Measurements from ENCODE around the gene GYG1. TPM values are rescaled to one million over a fixed set of nuclear protein-coding genes. Genes with fewer than 3 reads are reported as not detected.

GYG1 gene
- total and polyA plus RNA-seq, 5 donors from 2014 or later, result 19.2 to 59.3 (median 56.6) TPM

- ATAC-seq (ENCODE audit: low read depth in 2 of 2) (no peak), DNase-seq (no peak)
- Mint-ChIP-seq H3K27me3 (no peaks in the 10 kb centered on the region), H3K9me3 (no peaks in the 10 kb centered on the region), H3K4me1 (peaks cover 19 to 35% (median 24%) of the 10 kb centered on the region in 4 donors), H3K27ac (no peak overlapping the region), H3K36me3 (peaks cover 23% of the 10 kb centered on the region), H3K4me3 (no peak overlapping the region)
- H3K27me3 ChIP-seq (ENCODE audit: control insufficient read depth, insufficient read depth, low read length), result no peaks in the 10 kb centered on the region
- H3K9me3 ChIP-seq (ENCODE audit: control insufficient read depth in 2 of 2, low read length in 2 of 2), result no peaks in the 10 kb centered on the region
- no peak overlapping the region for H3K27ac ChIP-seq (ENCODE audit: insufficient read depth, low read length, poor library complexity, severe bottlenecking)
- H3K36me3 ChIP-seq (ENCODE audit: control insufficient read depth, insufficient read depth, low read length), result peaks cover 26% of the 10 kb centered on the region
- H3K4me1 ChIP-seq (ENCODE audit: control insufficient read depth, insufficient read depth, low read length, poor library complexity, severe bottlenecking), result peaks cover 7% of the 10 kb centered on the region
- no peak overlapping the region for H3K4me3 ChIP-seq (ENCODE audit: low read depth, low read length)
Observed at GRCh38 chr3:149001727-149002126, 10.4 kb downstream of the GYG1 start.

- Histone ChIP-seq H3K4me1 (ENCODE audit: control insufficient read depth, insufficient read depth, low read length, poor library complexity, severe bottlenecking) (peaks cover 5% of the 10 kb centered on the region), H3K27ac (ENCODE audit: insufficient read depth, low read length, poor library complexity, severe bottlenecking) (no peak overlapping the region), H3K9me3 (ENCODE audit: control insufficient read depth in 2 of 2, low read length in 2 of 2) (no peaks in the 10 kb centered on the region), H3K27me3 (ENCODE audit: control insufficient read depth, insufficient read depth, low read length) (no peaks in the 10 kb centered on the region), H3K36me3 (ENCODE audit: control insufficient read depth, insufficient read depth, low read length) (peaks cover 27% of the 10 kb centered on the region), H3K4me3 (ENCODE audit: low read depth, low read length) (no peak overlapping the region)
- Mint-ChIP-seq H3K9me3 (no peaks in the 10 kb centered on the region), H3K4me1 (peaks cover 15 to 33% (median 19%) of the 10 kb centered on the region in 4 donors), H3K27ac (peak overlapping the region in 2 of 3 donors; percentile 48 to 83), H3K36me3 (peaks cover 37% of the 10 kb centered on the region), H3K4me3 (no peak overlapping the region), H3K27me3 (no peaks in the 10 kb centered on the region)
- ATAC-seq (ENCODE audit: low read depth in 2 of 2), result peak; percentile 48
- DNase-seq, result peak in 2 of 3 donors; percentile 5 to 58
Observed at GRCh38 chr3:149003653-149004305, 12.4 kb downstream of the GYG1 start.

GRCh38 chr3:149004622-149005021 lies 13.3 kb downstream of the GYG1 start:
- DNase-seq (no peak), ATAC-seq (ENCODE audit: low read depth in 2 of 2) (no peak)
- Mint-ChIP-seq H3K36me3 (peaks cover 41% of the 10 kb centered on the region), H3K4me1 (peaks cover 10 to 30% (median 17%) of the 10 kb centered on the region in 4 donors), H3K27me3 (no peaks in the 10 kb centered on the region), H3K9me3 (no peaks in the 10 kb centered on the region), H3K4me3 (no peak overlapping the region), H3K27ac (peak overlapping the region in 1 of 3 donors; percentile 51)
- Histone ChIP-seq H3K36me3 (ENCODE audit: control insufficient read depth, insufficient read depth, low read length) (peaks cover 25% of the 10 kb centered on the region), H3K27me3 (ENCODE audit: control insufficient read depth, insufficient read depth, low read length) (no peaks in the 10 kb centered on the region), H3K4me1 (ENCODE audit: control insufficient read depth, insufficient read depth, low read length, poor library complexity, severe bottlenecking) (peaks cover 4% of the 10 kb centered on the region), H3K4me3 (ENCODE audit: low read depth, low read length) (no peak overlapping the region), H3K9me3 (ENCODE audit: control insufficient read depth in 2 of 2, low read length in 2 of 2) (no peaks in the 10 kb centered on the region), H3K27ac (ENCODE audit: insufficient read depth, low read length, poor library complexity, severe bottlenecking) (no peak overlapping the region)

DNA sequence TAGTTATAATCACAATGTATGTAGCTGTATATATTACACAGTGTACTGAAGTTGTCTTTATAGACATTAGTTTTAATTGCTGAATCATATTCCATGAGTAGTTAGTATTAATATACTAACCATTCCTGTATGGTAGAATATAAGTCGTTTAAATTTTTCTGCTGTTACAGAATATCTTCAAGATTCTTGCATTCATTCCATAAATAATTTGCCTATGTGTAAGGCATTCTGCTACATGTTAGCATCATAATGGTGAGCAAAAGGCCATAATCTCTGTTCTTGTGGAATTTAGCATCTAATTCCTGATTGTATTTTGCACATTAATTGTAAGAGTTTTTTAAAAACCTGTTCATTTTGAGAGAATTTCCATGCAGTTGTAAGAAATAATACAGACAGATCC lies 14.1 kb downstream of the GYG1 start:
- DNase-seq, result no peak
- peaks cover 26% of the 10 kb centered on the region for H3K36me3 ChIP-seq (ENCODE audit: control insufficient read depth, insufficient read depth, low read length)
- peaks cover 37% of the 10 kb centered on the region for H3K36me3 Mint-ChIP-seq
- no peaks in the 10 kb centered on the region for H3K27me3 Mint-ChIP-seq
- no peak overlapping the region for H3K27ac ChIP-seq (ENCODE audit: insufficient read depth, low read length, poor library complexity, severe bottlenecking)
- no peak overlapping the region for H3K4me3 Mint-ChIP-seq
- H3K9me3 ChIP-seq (ENCODE audit: control insufficient read depth in 2 of 2, low read length in 2 of 2), result no peaks in the 10 kb centered on the region
- no peak overlapping the region for H3K27ac Mint-ChIP-seq
- no peaks in the 10 kb centered on the region for H3K9me3 Mint-ChIP-seq
- peaks cover 7% of the 10 kb centered on the region for H3K4me1 ChIP-seq (ENCODE audit: control insufficient read depth, insufficient read depth, low read length, poor library complexity, severe bottlenecking)
- H3K27me3 ChIP-seq (ENCODE audit: control insufficient read depth, insufficient read depth, low read length), result no peaks in the 10 kb centered on the region
- no peak for ATAC-seq (ENCODE audit: low read depth in 2 of 2)
- H3K4me1 Mint-ChIP-seq, result peaks cover 12 to 30% (median 16%) of the 10 kb centered on the region in 4 donors
- H3K4me3 ChIP-seq (ENCODE audit: low read depth, low read length), result no peak overlapping the region

GRCh38 chr3:149007567-149008257 lies 16.4 kb downstream of the GYG1 start:
- no peak for DNase-seq
- H3K27me3 Mint-ChIP-seq, result no peaks in the 10 kb centered on the region
- no peaks in the 10 kb centered on the region for H3K27me3 ChIP-seq (ENCODE audit: control insufficient read depth, insufficient read depth, low read length)
- no peak overlapping the region for H3K4me3 Mint-ChIP-seq
- no peaks in the 10 kb centered on the region for H3K9me3 Mint-ChIP-seq
- peaks cover 40% of the 10 kb centered on the region for H3K36me3 Mint-ChIP-seq
- H3K36me3 ChIP-seq (ENCODE audit: control insufficient read depth, insufficient read depth, low read length), result peaks cover 47% of the 10 kb centered on the region
- H3K9me3 ChIP-seq (ENCODE audit: control insufficient read depth in 2 of 2, low read length in 2 of 2), result no peaks in the 10 kb centered on the region
- H3K27ac Mint-ChIP-seq, result peak overlapping the region in 2 of 3 donors; percentile 17 to 51
- no peak for ATAC-seq (ENCODE audit: low read depth in 2 of 2)
- peaks cover 9 to 34% (median 11%) of the 10 kb centered on the region in 4 donors for H3K4me1 Mint-ChIP-seq
- H3K4me3 ChIP-seq (ENCODE audit: low read depth, low read length), result no peak overlapping the region
- no peak overlapping the region for H3K27ac ChIP-seq (ENCODE audit: insufficient read depth, low read length, poor library complexity, severe bottlenecking)
- peaks cover 7% of the 10 kb centered on the region for H3K4me1 ChIP-seq (ENCODE audit: control insufficient read depth, insufficient read depth, low read length, poor library complexity, severe bottlenecking)

GRCh38 chr3:149009732-149010131 lies 18.4 kb downstream of the GYG1 start:
- Mint-ChIP-seq H3K4me3 (peak overlapping the region in 1 of 4 donors; percentile 7), H3K27me3 (no peaks in the 10 kb centered on the region), H3K36me3 (peaks cover 50% of the 10 kb centered on the region), H3K9me3 (no peaks in the 10 kb centered on the region), H3K4me1 (peaks cover 5 to 24% (median 8%) of the 10 kb centered on the region in 4 donors), H3K27ac (peak overlapping the region; percentile 14 to 52 (median 42))
- ATAC-seq (ENCODE audit: low read depth in 2 of 2), result peak; percentile 79 to 87
- no peaks in the 10 kb centered on the region for H3K9me3 ChIP-seq (ENCODE audit: control insufficient read depth in 2 of 2, low read length in 2 of 2)
- H3K36me3 ChIP-seq (ENCODE audit: control insufficient read depth, insufficient read depth, low read length), result peaks cover 54% of the 10 kb centered on the region
- peak in 2 of 3 donors; percentile 34 to 69 for DNase-seq
- H3K27ac ChIP-seq (ENCODE audit: insufficient read depth, low read length, poor library complexity, severe bottlenecking), result no peak overlapping the region
- peaks cover 7% of the 10 kb centered on the region for H3K4me1 ChIP-seq (ENCODE audit: control insufficient read depth, insufficient read depth, low read length, poor library complexity, severe bottlenecking)
- H3K4me3 ChIP-seq (ENCODE audit: low read depth, low read length), result no peak overlapping the region
- H3K27me3 ChIP-seq (ENCODE audit: control insufficient read depth, insufficient read depth, low read length), result no peaks in the 10 kb centered on the region

GRCh38 chr3:149010504-149010951 lies 19.2 kb downstream of the GYG1 start:
- no peaks in the 10 kb centered on the region for H3K27me3 Mint-ChIP-seq
- H3K9me3 ChIP-seq (ENCODE audit: control insufficient read depth in 2 of 2, low read length in 2 of 2), result no peaks in the 10 kb centered on the region
- H3K4me1 Mint-ChIP-seq, result peaks cover 12 to 26% (median 14%) of the 10 kb centered on the region in 4 donors
- no peaks in the 10 kb centered on the region for H3K27me3 ChIP-seq (ENCODE audit: control insufficient read depth, insufficient read depth, low read length)
- H3K36me3 ChIP-seq (ENCODE audit: control insufficient read depth, insufficient read depth, low read length), result peaks cover 54% of the 10 kb centered on the region
- H3K4me1 ChIP-seq (ENCODE audit: control insufficient read depth, insufficient read depth, low read length, poor library complexity, severe bottlenecking), result peaks cover 7% of the 10 kb centered on the region
- DNase-seq, result no peak
- no peaks in the 10 kb centered on the region for H3K9me3 Mint-ChIP-seq
- no peak overlapping the region for H3K4me3 ChIP-seq (ENCODE audit: low read depth, low read length)
- no peak overlapping the region for H3K27ac ChIP-seq (ENCODE audit: insufficient read depth, low read length, poor library complexity, severe bottlenecking)
- no peak overlapping the region for H3K4me3 Mint-ChIP-seq
- H3K36me3 Mint-ChIP-seq, result peaks cover 58% of the 10 kb centered on the region
- no peak for ATAC-seq (ENCODE audit: low read depth in 2 of 2)
- H3K27ac Mint-ChIP-seq, result no peak overlapping the region

Data from CD4-positive, CD25-positive, alpha-beta regulatory T cell (primary cell).